H1 (cell line): ENCODE measurements around the gene CFD. TPM values are rescaled to one million over a fixed set of nuclear protein-coding genes. Genes with fewer than 3 reads are reported as not detected.

ENCODE experiments used
- CHD7 ChIP-seq: fragments of 300-600 bp; sonication (generic); IDR thresholded peaks from 2 replicates; pipeline ENCODE4 v1.7.1; 2012; ENCODE audit warnings: low read length, moderate library complexity, mild to moderate bottlenecking, inconsistent platforms; ENCODE audit not compliant: insufficient replicate concordance
- polyA plus RNA-seq, 7 experiments: library from polyadenylated mRNA; depleted of rRNA in 3 of 7; stranded (reverse) in 5 of 7; unstranded in 2 of 7; fragments of >200 nt in 5 of 7; fragments of 200-250 nt in 2 of 7; gene quantifications; 1 replicate in 5 of 7; 2 replicates in 1 of 7; 4 replicates in 1 of 7; pipeline versions ENCODE4 v1.2.1 to v1.2.3, GENCODE V29; 2011 to 2013; ENCODE audit warnings: missing spikeins in 2 of 7, mixed read lengths in 2 of 7
- total RNA-seq: library from RNA; stranded (reverse); fragmentation: NEBNext Ultra II Directional; extraction: Animal tissue kit (Norgen Biotek cat#: 25700); gene quantifications from 2 replicates; pipeline ENCODE4 v1.2.1, GENCODE V29; 2021

The CFD gene
- total and polyA plus RNA-seq, 2 of the 8 experiments (the other 6 are each of a cell fraction or from before 2014, with no cell fraction given): 1.7 to 2.8 TPM

GRCh38 chr19:900043-900301 lies 40.5 kb downstream of the CFD start (continued):
- no peak for TF ChIP-seq CHD7
